GM18526 (cell line): ENCODE results near the gene CXorf49.
"Not testable (repeated sequence)": the region's sequence is repeated elsewhere in the genome, so short reads cannot be mapped to it uniquely, and the experiment has no call there.

ENCODE experiments used
- POLR2A ChIP-seq: IDR thresholded peaks from 3 replicates; pipeline ENCODE4 v1.6.1; 2011; ENCODE audit not compliant: insufficient read length; ENCODE audit errors: extremely low read depth

Gene CXorf49

DNA sequence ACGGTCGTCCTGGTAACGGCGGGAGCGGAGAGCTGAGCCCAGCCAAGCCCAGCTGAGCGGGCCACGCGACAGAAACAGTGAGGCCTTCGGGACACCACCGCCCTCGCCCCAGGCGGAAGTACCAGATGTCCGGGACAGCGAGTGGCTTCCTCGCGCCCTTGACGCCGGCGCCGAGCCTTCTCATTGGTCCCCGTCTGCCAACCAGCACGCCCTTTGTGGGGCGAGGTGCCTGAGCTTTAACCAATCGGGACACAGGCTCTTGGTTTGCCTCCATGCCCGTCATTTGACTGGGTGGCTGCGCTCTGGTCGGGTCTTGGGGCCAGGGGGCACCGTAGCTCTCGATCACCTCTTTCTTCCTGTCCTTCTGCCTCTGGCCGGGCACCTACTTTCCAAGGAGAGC lies at the start of gene CXorf49:
TSS of gene CXorf49 (minus strand) at position 101 of the 400 bp plus-strand sequence. CDS start 134 bp downstream, outside the sequence.
- not testable (repeated sequence) for TF ChIP-seq POLR2A

DNA sequence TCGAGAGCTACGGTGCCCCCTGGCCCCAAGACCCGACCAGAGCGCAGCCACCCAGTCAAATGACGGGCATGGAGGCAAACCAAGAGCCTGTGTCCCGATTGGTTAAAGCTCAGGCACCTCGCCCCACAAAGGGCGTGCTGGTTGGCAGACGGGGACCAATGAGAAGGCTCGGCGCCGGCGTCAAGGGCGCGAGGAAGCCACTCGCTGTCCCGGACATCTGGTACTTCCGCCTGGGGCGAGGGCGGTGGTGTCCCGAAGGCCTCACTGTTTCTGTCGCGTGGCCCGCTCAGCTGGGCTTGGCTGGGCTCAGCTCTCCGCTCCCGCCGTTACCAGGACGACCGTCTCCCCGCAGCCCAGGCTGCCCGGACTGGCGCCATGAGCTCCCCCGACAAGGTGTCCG lies 45.0 kb upstream of the CXorf49 start, which contains the start of gene CXorf49B:
TSS of gene CXorf49B (plus strand) at position 301 of the 400 bp plus-strand sequence. CDS start at position 376, 75 bp downstream.
- TF ChIP-seq POLR2A = not testable (repeated sequence)

DNA sequence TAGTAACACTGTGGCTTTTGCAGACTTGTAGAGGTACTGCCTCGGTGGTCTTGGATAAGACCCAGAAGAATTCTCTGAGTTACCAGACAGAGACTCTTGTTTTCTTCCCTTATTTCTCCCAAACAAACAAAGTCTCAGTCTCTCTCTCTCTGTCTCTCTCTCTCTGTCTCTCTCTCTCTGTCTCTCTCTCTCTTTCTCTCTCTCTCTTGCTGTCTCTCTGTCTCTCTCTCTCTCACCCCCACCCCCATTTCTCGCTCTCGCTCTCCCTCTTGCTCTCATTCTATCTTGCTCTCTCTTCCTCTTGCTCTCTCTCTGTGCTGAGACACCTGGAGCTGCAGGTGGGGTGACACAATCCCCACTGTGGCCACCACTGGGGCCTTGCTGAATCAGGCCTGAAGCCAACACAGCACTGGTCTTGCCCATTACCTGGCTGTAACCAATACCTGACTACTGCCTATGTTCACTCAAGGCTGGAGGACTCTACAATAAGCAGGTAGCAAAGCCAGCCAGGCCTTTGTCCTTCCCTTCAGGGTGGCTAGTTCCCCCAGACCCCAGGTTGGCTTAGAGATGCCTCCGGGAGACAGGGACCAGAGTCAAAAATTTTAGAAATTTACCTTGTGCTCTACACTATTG lies 38.4 kb downstream of the CXorf49 start:
- no peak for TF ChIP-seq POLR2A

DNA sequence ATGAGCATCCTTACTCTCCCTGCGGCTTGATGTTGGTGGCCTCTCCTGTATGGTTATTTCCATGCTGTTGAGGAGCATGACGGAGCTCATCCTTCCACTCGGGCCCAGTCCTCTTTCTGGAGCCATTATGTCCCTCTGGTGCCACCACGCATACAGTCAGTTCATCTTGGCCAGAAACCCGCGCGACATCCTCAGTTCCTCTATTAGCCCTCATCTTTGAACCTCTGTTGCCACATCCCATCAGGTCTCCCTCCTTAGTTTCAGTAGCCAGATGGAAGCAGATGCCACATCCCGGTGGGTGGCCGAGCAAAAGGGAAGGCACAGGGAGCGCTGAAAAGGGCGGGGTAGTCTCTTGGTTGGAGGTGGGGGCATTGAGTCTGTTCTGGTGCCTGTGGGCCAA lies 46.1 kb downstream of the CXorf49 start:
- TF ChIP-seq POLR2A = no peak

DNA sequence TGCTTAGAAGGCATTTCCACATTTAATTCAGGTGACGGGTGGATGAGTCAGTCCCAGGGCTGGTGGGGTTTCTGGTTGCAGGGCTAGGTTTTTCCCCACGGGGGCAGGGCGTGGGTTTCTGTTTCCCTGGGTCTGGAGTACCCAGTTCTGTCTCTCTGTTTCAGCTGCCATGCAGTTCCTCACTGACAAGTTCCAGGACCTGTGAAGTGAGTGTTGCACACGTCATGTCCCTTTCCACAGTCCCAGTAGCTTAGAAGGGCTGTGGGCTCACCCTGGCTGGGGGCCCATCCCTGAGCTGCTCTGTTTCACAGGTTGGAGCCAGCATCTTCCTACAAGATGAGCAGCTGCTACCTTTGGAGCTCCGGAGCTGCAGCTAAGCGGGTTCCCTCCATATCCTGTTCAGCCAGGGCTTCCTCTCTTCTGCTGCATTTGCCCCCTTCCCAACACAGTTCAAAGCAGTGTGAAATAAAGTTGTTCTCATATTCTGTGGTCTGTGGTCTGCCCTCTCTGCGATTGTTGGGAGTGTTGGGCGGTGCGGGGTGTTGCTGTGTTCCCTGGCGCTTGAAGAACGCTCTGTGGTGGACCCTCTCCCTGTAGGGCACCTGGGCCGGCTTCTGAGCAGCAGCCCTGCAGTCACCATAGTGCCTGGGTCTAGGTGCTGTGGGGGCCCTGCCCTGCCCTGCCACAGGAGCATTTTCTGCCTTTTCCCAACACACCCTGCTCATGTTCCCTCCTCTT lies 46.9 kb downstream of the CXorf49 start:
- no peak for TF ChIP-seq POLR2A

DNA sequence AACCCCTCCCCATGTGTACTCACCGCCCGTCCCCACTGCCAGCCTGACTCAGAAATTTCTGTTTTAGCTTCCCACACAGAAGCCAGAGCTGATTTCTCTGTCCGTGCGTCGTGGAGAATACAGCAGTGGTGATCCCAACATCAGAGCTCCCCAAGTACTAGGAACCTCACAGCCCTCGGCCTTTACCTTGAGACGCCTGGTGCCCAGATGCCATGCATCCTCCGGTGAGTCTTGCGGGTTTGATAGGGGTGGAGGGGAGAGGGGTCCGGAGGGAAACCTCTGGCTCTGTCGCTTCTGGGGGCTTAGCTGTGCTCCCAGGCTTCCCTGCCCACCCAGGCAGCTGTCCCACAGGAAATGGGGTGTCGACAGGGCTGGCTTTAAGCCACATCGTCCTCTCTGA lies 48.6 kb downstream of the CXorf49 start:
- TF ChIP-seq POLR2A = no peak

DNA sequence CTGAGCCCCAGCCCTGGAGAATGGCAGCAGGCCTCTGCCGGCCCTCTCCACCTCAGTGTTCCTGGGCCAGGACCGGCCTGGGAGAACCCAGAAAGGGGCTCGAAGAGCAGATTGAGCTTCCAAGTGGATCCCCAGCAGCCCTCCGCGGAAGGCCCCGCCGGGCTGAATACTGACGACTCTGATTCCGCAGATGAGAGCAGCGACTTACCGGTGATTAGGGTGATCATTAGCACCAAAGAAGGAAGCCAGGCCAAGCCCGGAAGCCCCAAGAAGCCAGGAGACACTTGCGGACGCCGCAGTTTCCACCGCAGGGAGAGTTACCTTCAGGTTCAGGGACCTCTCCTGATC lies 49.9 kb downstream of the CXorf49 start:
- no peak for TF ChIP-seq POLR2A

DNA sequence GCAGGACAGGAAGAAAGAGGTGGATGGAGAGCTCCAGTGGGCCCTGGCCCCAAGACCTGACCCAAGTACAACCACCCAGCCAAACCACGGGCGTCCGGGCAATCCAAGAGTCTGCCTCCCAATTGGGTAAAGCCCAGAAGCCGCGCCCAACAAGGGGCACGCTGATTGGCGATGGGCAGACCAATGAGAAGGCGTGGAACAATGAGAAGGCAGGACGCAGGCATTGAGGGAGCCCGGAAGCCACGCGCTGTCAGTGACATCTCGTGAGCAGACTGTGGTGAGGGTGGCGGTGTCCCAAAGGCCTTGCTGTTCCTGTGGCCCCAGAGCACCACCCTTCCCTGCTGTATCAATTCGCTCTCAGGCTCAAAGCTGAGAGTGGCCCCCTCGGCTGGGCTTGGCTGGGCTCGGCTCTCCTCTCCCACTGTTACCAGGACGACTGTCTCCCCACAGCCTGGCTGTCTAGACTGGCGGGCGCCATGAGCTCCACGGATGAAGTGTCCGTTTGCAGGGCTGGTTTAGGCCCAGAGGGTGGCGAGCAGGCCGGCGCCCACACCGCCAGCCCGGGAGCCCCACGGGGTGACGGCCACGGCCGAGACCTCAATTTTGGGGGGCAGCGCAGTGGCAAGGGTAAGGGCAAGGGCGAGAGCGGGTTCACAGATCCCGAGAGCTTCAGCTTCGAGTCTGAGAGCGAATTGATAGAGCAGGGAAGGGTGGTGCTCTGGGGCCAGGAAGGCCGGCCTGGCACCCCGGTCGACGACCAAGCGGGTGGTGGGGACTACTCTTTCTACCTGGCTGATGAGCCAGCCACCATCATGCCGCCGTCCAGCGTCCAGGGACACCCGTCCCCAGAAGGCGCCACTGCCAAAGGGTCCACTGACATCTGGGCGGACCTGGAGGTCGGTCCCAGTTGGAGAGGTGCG lies 50.5 kb downstream of the CXorf49 start, which contains the start of gene LOC101059915:
TSS of gene LOC101059915 (plus strand) at position 219 of the 920 bp plus-strand sequence.
- TF ChIP-seq POLR2A = no peak

DNA sequence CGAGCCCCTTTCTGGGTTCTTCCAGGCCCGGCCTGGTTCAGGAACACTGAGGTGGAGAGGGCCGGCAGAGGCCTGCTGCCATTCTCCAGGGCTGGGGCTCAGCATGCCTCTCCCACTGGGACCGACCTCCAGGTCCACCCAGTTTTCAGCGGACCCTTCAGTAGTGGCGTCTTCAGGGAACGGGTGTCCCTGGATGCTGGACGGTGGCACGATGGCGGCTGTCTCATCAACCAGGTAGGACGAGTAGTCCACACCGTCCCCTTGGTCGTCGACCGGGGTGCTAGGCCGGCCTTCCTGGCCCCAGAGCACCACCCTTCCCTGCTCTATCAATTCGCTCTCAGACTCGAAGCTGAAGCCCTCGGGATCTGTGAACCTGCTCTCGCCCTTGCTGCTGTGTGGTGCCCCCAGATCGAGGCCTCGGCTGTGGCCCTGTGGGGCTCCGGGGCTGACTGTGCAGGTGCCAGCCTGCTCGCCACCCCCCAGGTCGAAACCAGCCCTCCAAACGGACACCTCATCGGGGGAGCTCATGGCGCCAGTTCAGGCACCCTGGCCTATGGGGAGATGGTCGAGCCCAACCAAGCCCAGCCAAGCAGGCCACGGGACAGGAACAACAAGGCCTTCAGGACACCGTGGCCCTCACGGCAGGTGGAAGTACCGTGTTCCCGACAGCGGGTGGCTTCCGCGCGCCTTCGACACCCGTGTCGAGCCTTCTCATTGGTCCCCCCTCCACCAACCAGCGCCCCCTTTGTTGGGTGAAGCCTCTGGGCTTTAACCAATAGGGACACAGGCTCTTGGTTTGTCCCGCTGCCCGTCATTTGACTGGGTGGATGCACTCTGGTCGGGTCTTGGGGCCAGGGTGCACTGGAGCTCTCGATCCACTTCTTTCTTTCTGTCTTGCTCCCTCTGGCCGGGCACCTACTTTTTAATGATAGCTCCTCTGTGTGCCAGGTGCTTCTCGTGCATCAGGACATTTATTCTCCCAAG lies 51.6 kb downstream of the CXorf49 start:
- TF ChIP-seq POLR2A = no peak

DNA sequence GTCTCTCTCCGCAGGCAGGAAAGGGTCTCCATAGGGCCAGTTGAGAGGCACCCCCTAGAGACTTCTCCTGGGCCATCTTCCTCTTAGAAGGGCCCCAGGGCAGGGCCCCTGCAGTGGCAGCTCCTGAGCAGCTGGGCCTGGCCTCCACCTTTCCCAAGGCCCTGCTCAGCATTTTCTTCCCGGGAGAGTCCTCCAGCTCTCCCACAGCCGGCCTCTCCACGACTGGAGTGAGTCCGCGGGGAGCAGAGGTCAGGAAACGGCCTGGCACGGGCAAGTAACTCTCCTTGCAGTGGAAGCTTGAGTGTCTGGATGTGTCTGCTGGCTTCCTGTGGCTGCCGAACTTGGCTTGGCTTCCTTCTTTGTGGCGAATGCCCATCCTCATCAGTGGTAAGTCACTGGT lies 52.3 kb downstream of the CXorf49 start:
- no peak for TF ChIP-seq POLR2A

DNA sequence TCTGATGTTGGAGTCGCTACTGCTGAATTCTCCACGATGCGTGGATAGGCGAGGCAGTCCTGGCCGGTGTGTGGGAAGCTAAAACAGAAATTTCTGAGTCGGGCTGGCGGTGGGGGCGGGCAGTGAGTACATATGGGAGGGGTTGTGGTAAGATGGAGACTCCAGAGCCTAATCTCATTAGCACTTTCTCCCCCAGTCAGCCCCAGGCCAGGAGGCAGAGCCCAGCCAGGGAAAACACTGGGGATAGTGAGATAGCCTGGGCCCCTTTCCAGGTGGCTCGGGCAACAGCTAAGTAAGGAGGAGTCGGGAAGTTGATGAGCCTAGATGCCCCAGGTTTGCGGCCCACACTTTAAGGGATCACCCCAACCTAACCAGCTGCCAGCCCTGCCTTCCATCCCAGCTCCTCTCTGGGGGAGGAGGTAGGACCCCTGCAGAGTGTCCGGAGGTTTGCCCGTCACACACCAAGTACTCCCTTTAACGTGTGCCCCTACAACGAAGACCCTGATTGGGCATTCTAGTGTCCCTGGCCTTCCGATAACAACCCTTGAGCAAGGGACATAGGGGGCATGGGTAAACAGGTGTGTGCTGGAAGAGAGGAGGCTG lies 53.1 kb downstream of the CXorf49 start:
- no peak for TF ChIP-seq POLR2A
